H9 (cell line): ENCODE data around the gene HOXD11. TPM values are rescaled to one million over a fixed set of nuclear protein-coding genes. Genes with fewer than 3 reads are reported as not detected.

Source experiments
- DNase-seq: peaks from one replicate; pipeline ENCODE4 v3.0.0-alpha.2; 2017
- H2AFZ ChIP-seq: one replicate; pipeline ENCODE4 v1.6.1; 2013; ENCODE audit warnings: mild to moderate bottlenecking, low read length, control low read depth, moderate library complexity
- H2AK5ac ChIP-seq: 2 replicates; pipeline ENCODE4 v1.6.1; 2013; ENCODE audit warnings: low read length, control low read depth, mixed read lengths; ENCODE audit not compliant: insufficient read length
- H2BK120ac ChIP-seq: one replicate; pipeline ENCODE4 v1.6.1; 2013; ENCODE audit warnings: low read depth, mild to moderate bottlenecking, low read length, control low read depth, inconsistent platforms; ENCODE audit not compliant: poor library complexity, severe bottlenecking
- H2BK12ac ChIP-seq: 2 replicates; pipeline ENCODE4 v1.6.1; 2013; ENCODE audit warnings: low read length, control low read depth, mixed read lengths, low read depth; ENCODE audit not compliant: insufficient read length
- H2BK15ac ChIP-seq: 2 replicates; pipeline ENCODE4 v1.6.1; 2013; ENCODE audit warnings: low read depth, low read length, control low read depth
- H2BK20ac ChIP-seq: one replicate; pipeline ENCODE4 v1.6.1; 2013; ENCODE audit warnings: low read depth, mild to moderate bottlenecking, low read length, control low read depth, inconsistent platforms; ENCODE audit not compliant: poor library complexity, severe bottlenecking
- H2BK5ac ChIP-seq: 2 replicates; pipeline ENCODE4 v1.6.1; 2013; ENCODE audit warnings: low read length, control low read depth, mixed read lengths; ENCODE audit not compliant: insufficient read length
- H3K14ac ChIP-seq: 2 replicates; pipeline ENCODE4 v1.6.1; 2013; ENCODE audit warnings: low read length, control low read depth; ENCODE audit not compliant: insufficient read depth
- H3K18ac ChIP-seq: 2 replicates; pipeline ENCODE4 v1.6.1; 2013; ENCODE audit warnings: low read depth, mild to moderate bottlenecking, mixed read lengths, low read length, control low read depth; ENCODE audit not compliant: insufficient read length
- H3K23ac ChIP-seq: 2 replicates; pipeline ENCODE4 v1.6.1; 2013; ENCODE audit warnings: low read length, control low read depth, mixed read lengths, low read depth; ENCODE audit not compliant: insufficient read length
- H3K23me2 ChIP-seq: 2 replicates; pipeline ENCODE4 v1.6.1; 2013; ENCODE audit warnings: low read depth, mild to moderate bottlenecking, mixed read lengths, low read length, control low read depth; ENCODE audit not compliant: insufficient read length, poor library complexity, severe bottlenecking
- H3K27ac ChIP-seq: 2 replicates; pipeline ENCODE4 v1.5.1; 2013; ENCODE audit warnings: low read length, control low read depth, mixed read lengths, low read depth; ENCODE audit not compliant: insufficient read length
- H3K27me3 ChIP-seq: 2 replicates; pipeline ENCODE4 v1.6.1; 2013; ENCODE audit warnings: low read length, control low read depth, inconsistent platforms; ENCODE audit not compliant: insufficient read depth
- H3K4ac ChIP-seq: 2 replicates; pipeline ENCODE4 v1.6.1; 2013; ENCODE audit warnings: low read depth, mild to moderate bottlenecking, control low read depth, inconsistent platforms, low read length, moderate library complexity
- H3K4me1 ChIP-seq: 2 replicates; pipeline ENCODE4 v1.6.1; 2013; ENCODE audit warnings: low read length, control low read depth, inconsistent platforms; ENCODE audit not compliant: insufficient read depth
- H3K4me2 ChIP-seq: 2 replicates; pipeline ENCODE4 v1.6.1; 2013; ENCODE audit warnings: low read length, control low read depth, mixed read lengths; ENCODE audit not compliant: insufficient read length, insufficient read depth
- H3K56ac ChIP-seq: 2 replicates; pipeline ENCODE4 v1.6.1; 2013; ENCODE audit warnings: low read depth, mild to moderate bottlenecking, mixed read lengths, low read length, control low read depth; ENCODE audit not compliant: insufficient read length
- H3K79me1 ChIP-seq: 2 replicates; pipeline ENCODE4 v1.6.1; 2013; ENCODE audit warnings: low read depth, mild to moderate bottlenecking, moderate library complexity, low read length, control low read depth, inconsistent platforms; ENCODE audit not compliant: insufficient read depth, poor library complexity, severe bottlenecking
- H3K79me2 ChIP-seq: 2 replicates; pipeline ENCODE4 v1.6.1; 2013; ENCODE audit warnings: low read length, control low read depth, inconsistent platforms; ENCODE audit not compliant: insufficient read depth
- H3K9ac ChIP-seq: 2 replicates; pipeline ENCODE4 v1.6.1; 2013; ENCODE audit warnings: low read length, control low read depth, mixed read lengths; ENCODE audit not compliant: insufficient read length; ENCODE audit errors: extremely low read depth
- H3K9me3 ChIP-seq: one replicate; pipeline ENCODE4 v1.6.1; 2013; ENCODE audit warnings: low read depth, low read length, inconsistent platforms; ENCODE audit not compliant: control insufficient read depth
- H3T11ph ChIP-seq: one replicate; pipeline ENCODE4 v1.6.1; 2013; ENCODE audit warnings: mild to moderate bottlenecking, low read length, control low read depth, inconsistent platforms
- H4K20me1 ChIP-seq: one replicate; pipeline ENCODE4 v1.6.1; 2013; ENCODE audit not compliant: control insufficient read depth, insufficient read length, insufficient read depth
- H4K5ac ChIP-seq: 2 replicates; pipeline ENCODE4 v1.6.1; 2013; ENCODE audit warnings: low read depth, mild to moderate bottlenecking, mixed read lengths, low read length, control low read depth; ENCODE audit not compliant: insufficient read length
- H4K8ac ChIP-seq: replicated peaks from 2 replicates; pipeline ENCODE4 v1.6.1; 2013; ENCODE audit warnings: low read length, control low read depth, mixed read lengths, low read depth; ENCODE audit not compliant: insufficient read length
- H4K91ac ChIP-seq: 2 replicates; pipeline ENCODE4 v1.6.1; 2013; ENCODE audit warnings: low read depth, mild to moderate bottlenecking, moderate library complexity, mixed read lengths, low read length, control low read depth; ENCODE audit not compliant: insufficient read length
- H3K27ac Mint-ChIP-seq, 3 experiments: 2 replicates in 2 of 3; 3 replicates in 1 of 3; pipeline ENCODE4 v1.8.0; 2020 to 2021; ENCODE audit warnings: mixed read lengths in 3 of 3, mild to moderate bottlenecking in 1 of 3, moderate library complexity in 1 of 3
- H3K27me3 Mint-ChIP-seq: 2 replicates; pipeline ENCODE4 v1.8.0; 2021; ENCODE audit warnings: low read depth, mild to moderate bottlenecking, moderate library complexity, mixed read lengths
- H3K36me3 Mint-ChIP-seq, 3 experiments: 2 replicates in 2 of 3; 3 replicates in 1 of 3; pipeline ENCODE4 v1.8.0; 2020 to 2021; ENCODE audit warnings: low read depth in 3 of 3, mixed read lengths in 3 of 3; ENCODE audit not compliant: insufficient read depth in 1 of 3
- H3K4me1 Mint-ChIP-seq, 2 experiments: 2 replicates each; pipeline ENCODE4 v1.8.0; 2020; ENCODE audit warnings: mixed read lengths in 2 of 2
- H3K4me3 Mint-ChIP-seq, 2 experiments: 2 replicates in 1 of 2; 3 replicates in 1 of 2; pipeline ENCODE4 v1.8.0; 2020 to 2021; ENCODE audit warnings: mild to moderate bottlenecking in 2 of 2, mixed read lengths in 2 of 2, moderate library complexity in 1 of 2
- H3K9me3 Mint-ChIP-seq, 2 experiments: 2 replicates in 1 of 2; 3 replicates in 1 of 2; pipeline ENCODE4 v1.8.0; 2020; ENCODE audit warnings: mild to moderate bottlenecking in 2 of 2, mixed read lengths in 2 of 2, moderate library complexity in 1 of 2
- whole genome bisulfite sequencing: extraction: QIAGEN DNeasy Blood & Tissue Kit; methylation state at CpG from one replicate; pipeline ENCODE4 v1.1.7; 2013; ENCODE audit warnings: missing lambda C conversion rate, low lambda C conversion rate, mixed read lengths; ENCODE audit not compliant: insufficient read length; ENCODE audit errors: extremely low coverage; 5-methylcytosine and 5-hydroxymethylcytosine counted together
- total RNA-seq: library from RNA; stranded (reverse); gene quantifications from 2 replicates; pipeline ENCODE4 v1.2.1, GENCODE V29; 2021
- TF ChIP-seq, protein P1 (sequence below): fragments of 200-600 bp; sonication (generic); conservative IDR thresholded peaks from 3 replicates; pipeline ENCODE4 v1.8.0; 2021; ENCODE audit warnings: antibody characterized with exemption, mild to moderate bottlenecking

The HOXD11 gene
- total RNA-seq, 1 experiment from 2014 or later: not detected

- Histone ChIP-seq H3K4me2 (no peak overlapping the region), H3K23me2 (no peaks in the 10 kb centered on the region), H4K8ac (no peak overlapping the region), H3K9me3 (no peaks in the 10 kb centered on the region), H3K4ac (no peak overlapping the region), H3K23ac (no peak overlapping the region), H3K14ac (no peak overlapping the region), H2BK20ac (no peak overlapping the region), H3K18ac (no peak overlapping the region), H3K79me2 (no peaks in the 10 kb centered on the region), H2AK5ac (no peak overlapping the region), H3K56ac (no peak overlapping the region), H3K9ac (no peak overlapping the region), H2BK15ac (no peak overlapping the region), H3K27me3 (peaks cover 92% of the 10 kb centered on the region), H4K5ac (no peak overlapping the region), H3T11ph (no peak overlapping the region), H3K4me1 (no peaks in the 10 kb centered on the region), H2BK5ac (no peak overlapping the region), H4K20me1 (no peaks in the 10 kb centered on the region), H2BK120ac (no peak overlapping the region), H2BK12ac (no peak overlapping the region), H2AFZ (no peak overlapping the region), H4K91ac (no peak overlapping the region), H3K79me1 (no peaks in the 10 kb centered on the region), H3K27ac (no peak overlapping the region)
- no peak overlapping the region for H3K27ac Mint-ChIP-seq
- peak; percentile 84 for DNase-seq
- TF ChIP-seq, protein P1, sequence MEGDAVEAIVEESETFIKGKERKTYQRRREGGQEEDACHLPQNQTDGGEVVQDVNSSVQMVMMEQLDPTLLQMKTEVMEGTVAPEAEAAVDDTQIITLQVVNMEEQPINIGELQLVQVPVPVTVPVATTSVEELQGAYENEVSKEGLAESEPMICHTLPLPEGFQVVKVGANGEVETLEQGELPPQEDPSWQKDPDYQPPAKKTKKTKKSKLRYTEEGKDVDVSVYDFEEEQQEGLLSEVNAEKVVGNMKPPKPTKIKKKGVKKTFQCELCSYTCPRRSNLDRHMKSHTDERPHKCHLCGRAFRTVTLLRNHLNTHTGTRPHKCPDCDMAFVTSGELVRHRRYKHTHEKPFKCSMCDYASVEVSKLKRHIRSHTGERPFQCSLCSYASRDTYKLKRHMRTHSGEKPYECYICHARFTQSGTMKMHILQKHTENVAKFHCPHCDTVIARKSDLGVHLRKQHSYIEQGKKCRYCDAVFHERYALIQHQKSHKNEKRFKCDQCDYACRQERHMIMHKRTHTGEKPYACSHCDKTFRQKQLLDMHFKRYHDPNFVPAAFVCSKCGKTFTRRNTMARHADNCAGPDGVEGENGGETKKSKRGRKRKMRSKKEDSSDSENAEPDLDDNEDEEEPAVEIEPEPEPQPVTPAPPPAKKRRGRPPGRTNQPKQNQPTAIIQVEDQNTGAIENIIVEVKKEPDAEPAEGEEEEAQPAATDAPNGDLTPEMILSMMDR: peak; percentile 82
- peaks cover 5 to 23% of the 10 kb centered on the region in 2 experiments for H3K4me1 Mint-ChIP-seq
- peaks cover 96% of the 10 kb centered on the region for H3K27me3 Mint-ChIP-seq
- no CpG with 5 or more reads among the region's 16 CpGs for WGBS
- H3K36me3 Mint-ChIP-seq: no peaks in the 10 kb centered on the region; a peak in 2 of 7 replicates
- no peak overlapping the region for H3K4me3 Mint-ChIP-seq
- peaks cover under 1 to 14% of the 10 kb centered on the region in 2 experiments for H3K9me3 Mint-ChIP-seq
Measured at GRCh38 chr2:176111309-176111663, 4.2 kb downstream of the HOXD11 start.
